HL-60/S4 treated with phorbol 12-myristate 13-acetate at 8.2 ng/mL for 4 days and 3 days (cell line): ENCODE measurements around the gene CNRIP1.
"Not testable (repeated sequence)": the region's sequence is repeated elsewhere in the genome, so short reads cannot be mapped to it uniquely, and the experiment has no call there.

Source experiments
- in situ Hi-C: fragments of 300-500 bp; cut with MboI; formaldehyde crosslinking; loops from 2 replicates; pipeline ENCODE4 v1.15.0; 2022; ENCODE audit warnings: low sequenced_read_pairs

CNRIP1 gene

GRCh38 chr2:68341583-68341982 lies 21.8 kb upstream of the CNRIP1 start:
- in situ Hi-C loops: no loop called here

DNA sequence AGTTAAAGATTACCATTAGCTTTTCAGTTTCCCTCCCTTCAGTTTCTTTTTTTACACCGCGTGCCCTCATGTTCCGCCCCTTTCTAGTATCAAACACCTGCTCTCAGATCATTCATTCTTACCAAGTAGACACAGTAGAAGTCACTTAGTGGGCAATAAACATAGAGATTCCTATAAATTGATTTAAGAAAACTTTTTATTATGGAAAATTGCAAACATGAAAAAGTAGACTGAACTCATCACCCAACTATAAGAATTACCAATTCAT lies 21.2 kb upstream of the CNRIP1 start:
- in situ Hi-C loops: no loop called here

GRCh38 chr2:68340226-68341061 lies 20.7 kb upstream of the CNRIP1 start:
- in situ Hi-C loops: no loop called here

- in situ Hi-C loops: no loop called here
These were observed 16.4 kb upstream of the CNRIP1 start for GRCh38 chr2:68336192-68336591.

DNA sequence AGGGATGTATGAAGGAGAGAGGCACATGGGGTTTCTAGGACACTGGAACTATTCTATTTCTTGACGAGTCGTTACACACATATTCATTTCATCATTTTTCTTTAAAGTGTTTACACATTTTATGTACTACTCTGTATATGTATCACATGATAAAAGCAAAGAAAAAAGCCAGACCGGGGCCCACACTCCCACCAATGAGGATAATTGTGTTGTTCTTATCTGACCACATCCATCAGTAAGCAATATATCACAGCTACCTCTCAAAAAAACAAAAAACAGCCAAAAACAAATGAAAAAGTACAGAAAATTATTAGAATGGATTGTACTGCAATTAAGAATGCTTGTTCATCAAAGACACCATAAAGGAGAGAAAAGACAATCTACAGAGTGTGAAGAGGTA lies 14.2 kb upstream of the CNRIP1 start:
- in situ Hi-C loops: no loop called here

GRCh38 chr2:68333009-68333408 lies 13.3 kb upstream of the CNRIP1 start:
- in situ Hi-C loops: no loop called here

- in situ Hi-C loops: no loop called here
These were observed 10.9 kb upstream of the CNRIP1 start for GRCh38 chr2:68330691-68331090.

DNA sequence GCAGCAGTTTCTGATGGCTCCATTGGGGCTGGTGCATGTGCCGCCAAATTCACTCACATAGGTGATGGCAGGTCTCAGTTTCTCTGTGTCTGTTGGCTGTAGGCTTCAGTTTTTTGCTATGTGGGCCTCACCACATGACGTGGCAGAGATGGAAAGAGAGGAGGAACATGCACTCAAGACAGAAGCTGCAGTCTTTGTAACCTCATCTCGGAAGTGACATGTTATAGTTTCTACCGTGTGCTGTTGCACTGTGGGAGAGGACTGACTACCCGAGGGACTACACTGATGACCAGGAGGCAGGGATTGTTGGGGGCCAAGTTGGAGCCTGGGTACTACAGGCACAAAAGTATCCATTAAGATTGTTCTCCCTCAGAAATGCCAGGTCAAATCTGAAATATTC lies 9.2 kb upstream of the CNRIP1 start:
- in situ Hi-C loops: no loop called here

- in situ Hi-C loops: no loop called here
These were observed 5.3 kb upstream of the CNRIP1 start for GRCh38 chr2:68325056-68325455.

GRCh38 chr2:68320118-68320641 lies 431 bp upstream of the CNRIP1 start:
- in situ Hi-C loops: no loop called here

- in situ Hi-C loops: no loop called here
These were observed 793 bp downstream of the CNRIP1 start for GRCh38 chr2:68318914-68319397.

- in situ Hi-C loops: no loop called here
These were observed 1.5 kb downstream of the CNRIP1 start for GRCh38 chr2:68317971-68318913.

DNA sequence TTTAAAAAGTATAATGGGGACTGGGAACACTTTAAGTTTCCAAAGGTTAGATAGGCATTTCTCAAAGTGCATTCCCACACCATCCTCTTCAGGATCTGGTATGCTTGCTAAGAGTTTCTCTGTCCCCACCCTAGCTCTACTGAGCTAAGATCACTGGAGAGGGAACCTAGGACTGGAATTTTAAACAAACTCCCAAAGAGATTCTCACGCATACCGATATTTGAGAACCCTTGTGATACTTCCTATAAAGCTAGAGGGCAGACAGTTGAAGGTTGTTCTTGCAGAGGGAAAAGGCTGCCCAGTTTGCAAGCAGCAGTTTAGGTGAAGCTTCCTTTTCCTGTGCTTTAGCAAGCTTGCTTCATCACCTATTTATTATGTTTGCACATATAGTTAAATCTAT lies 3.6 kb downstream of the CNRIP1 start:
- in situ Hi-C loops: no loop called here

DNA sequence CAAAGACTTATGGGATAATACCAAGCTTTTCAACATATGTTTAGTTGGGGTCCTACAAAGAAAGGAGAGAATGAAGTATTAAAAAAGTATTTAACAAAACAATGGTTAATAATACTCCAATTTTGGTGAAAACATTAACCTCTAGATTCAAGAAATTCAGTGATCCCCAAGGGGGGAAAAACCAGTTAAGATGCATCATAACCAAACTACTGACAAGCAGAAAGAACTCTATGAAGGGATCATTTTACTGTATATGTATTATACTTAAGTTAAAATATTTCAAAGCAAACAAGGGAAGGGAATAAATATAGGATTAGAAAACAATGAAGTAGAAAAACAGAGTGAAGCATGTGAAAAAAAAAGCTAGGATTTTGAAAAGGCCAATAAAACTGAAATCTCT lies 8.7 kb downstream of the CNRIP1 start:
- in situ Hi-C loops: no loop called here

DNA sequence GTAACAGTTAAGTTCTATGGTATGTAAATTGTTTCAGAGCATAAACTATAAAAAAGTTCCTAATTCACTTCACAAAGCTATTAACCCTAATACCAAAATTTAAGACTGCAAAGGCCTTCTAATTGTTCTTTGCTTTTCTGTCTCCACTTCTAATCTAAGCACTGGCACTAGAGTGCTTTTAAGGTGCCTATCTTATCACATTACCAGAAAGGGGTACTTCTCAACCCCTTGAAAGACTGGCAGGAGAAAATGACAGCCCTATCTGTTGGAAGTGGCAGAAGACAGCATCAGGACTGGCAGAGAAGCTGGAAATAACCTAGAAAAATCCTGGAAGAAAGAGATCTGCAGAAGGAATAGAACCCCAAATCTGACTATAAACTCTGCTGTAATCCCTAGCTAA lies 10.3 kb downstream of the CNRIP1 start:
- in situ Hi-C loops: no loop called here

GRCh38 chr2:68303902-68304272 lies 15.9 kb downstream of the CNRIP1 start:
- in situ Hi-C loops: not testable (repeated sequence)

GRCh38 chr2:68303033-68303901 lies 16.5 kb downstream of the CNRIP1 start:
- in situ Hi-C loops: no loop called here

- in situ Hi-C loops: no loop called here
These were observed 17.4 kb downstream of the CNRIP1 start for GRCh38 chr2:68302281-68302875.

DNA sequence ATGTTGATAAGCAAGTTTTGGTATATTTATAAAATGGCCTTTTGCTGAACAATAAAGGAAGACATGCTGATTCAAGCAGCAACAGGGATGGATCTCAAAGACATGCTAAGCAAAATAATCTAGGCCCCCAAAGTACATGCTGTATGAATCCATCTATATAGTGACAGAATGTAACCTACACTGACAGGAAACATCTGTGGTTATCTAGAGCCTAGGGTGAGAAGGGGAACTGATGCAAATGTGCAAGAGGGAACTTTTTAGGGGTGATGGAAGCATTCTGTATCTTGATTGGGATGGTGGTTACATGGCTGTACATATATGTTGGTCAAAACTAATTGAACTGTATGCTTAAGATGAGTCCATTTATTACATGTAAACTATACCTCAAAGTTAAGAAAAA lies 24.2 kb downstream of the CNRIP1 start:
- in situ Hi-C loops: no loop called here

DNA sequence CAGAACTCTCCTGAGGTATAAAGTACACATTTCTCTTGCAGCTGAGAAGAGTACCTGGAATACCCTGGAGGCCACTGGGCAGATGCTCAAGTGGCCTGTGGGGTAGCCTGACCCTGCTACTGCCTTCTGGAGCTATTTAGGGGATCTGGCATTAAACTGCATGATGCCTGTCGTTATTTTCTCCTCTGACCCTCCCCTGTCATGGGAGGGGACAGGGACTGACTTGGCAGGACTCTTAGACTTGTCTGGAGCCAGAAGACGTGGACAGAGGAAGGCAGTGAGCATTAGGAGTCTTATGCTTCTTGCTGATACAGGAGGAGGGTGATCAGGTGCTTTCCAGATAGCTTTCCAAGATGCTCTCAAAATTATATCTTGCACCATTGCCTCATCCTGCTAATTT lies 24.8 kb downstream of the CNRIP1 start:
- in situ Hi-C loops: no loop called here
